ENCODE results near the gene UBR4. TPM values are rescaled to one million over a fixed set of nuclear protein-coding genes. Genes with fewer than 3 reads are reported as not detected.

Gene UBR4
- polyA plus RNA-seq, 2 of the 4 experiments (the other 2 are of a cell fraction), result 55.8 to 74.3 TPM

DNA sequence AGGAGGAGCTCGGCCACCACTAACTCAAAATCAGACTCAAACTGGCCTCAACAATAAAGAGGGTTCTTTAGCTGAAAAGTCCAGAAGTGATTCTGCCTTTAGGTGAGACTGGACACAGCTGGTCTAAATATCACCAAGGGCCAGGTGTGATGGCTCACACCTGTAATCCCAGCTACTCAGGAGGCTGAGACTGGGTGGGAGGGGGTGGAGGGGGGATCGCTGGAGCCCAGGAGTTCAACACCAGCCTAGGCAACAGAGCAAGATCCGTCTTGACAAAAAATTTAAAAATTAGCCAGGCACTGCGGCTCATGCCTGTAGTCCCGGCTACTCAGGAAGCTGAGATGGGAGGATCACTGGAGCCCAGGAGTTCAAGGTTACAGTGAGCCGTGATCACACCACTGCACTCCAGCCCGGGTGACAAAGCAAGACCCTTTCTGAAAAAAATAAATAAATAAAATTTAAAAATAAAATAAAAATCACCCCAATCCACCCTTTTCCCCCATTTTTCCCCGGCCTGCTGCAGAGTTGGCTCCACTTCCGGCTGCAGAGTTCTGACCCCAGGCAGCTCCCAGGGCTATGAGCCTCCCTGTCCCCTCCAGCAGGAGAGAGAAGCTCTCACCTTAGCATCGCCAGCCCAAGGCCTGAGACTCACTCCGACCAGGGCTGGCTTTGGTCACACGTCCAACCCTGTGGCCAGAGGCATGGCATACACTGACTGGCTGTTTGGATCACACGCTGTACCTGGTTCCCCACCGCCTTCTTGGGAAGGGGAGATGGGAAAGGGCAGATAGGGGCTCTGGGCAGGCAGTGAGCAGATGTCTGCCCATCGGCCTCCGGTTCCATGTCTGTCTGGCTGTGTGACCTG lies 166.3 kb downstream of the UBR4 start:
- DNase-seq (ENCODE audit: low read depth in 1 of 2, low spot score in 1 of 2) (no peak), ATAC-seq (no peak), FAIRE-seq (no peak)
- ChIA-PET POLR2A (no interaction called here), CTCF (no interaction called here)
- 0 out of 3 replicates have a peak, but pooled peaks cover 6% of the 10 kb centered on the region for H3K4me1 ChIP-seq
- peak overlapping the region in 1 of 2 experiments; percentile 37; a peak in 1 of 6 replicates for H3K27ac ChIP-seq
- TF ChIP-seq HOXA7 (CRISPR knock-in tag; IDR thresholded peaks at IDR 0.05), result no peak
- TF ChIP-seq, protein P1, sequence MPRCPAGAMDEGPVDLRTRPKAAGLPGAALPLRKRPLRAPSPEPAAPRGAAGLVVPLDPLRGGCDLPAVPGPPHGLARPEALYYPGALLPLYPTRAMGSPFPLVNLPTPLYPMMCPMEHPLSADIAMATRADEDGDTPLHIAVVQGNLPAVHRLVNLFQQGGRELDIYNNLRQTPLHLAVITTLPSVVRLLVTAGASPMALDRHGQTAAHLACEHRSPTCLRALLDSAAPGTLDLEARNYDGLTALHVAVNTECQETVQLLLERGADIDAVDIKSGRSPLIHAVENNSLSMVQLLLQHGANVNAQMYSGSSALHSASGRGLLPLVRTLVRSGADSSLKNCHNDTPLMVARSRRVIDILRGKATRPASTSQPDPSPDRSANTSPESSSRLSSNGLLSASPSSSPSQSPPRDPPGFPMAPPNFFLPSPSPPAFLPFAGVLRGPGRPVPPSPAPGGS (IDR thresholded peaks at IDR 0.05), result no peak
- TF ChIP-seq RAD21 (conservative IDR thresholded peaks at IDR 0.05 in 1 of 2, IDR thresholded peaks at IDR 0.05 in 1 of 2), result no peak
- TF ChIP-seq, protein P2, sequence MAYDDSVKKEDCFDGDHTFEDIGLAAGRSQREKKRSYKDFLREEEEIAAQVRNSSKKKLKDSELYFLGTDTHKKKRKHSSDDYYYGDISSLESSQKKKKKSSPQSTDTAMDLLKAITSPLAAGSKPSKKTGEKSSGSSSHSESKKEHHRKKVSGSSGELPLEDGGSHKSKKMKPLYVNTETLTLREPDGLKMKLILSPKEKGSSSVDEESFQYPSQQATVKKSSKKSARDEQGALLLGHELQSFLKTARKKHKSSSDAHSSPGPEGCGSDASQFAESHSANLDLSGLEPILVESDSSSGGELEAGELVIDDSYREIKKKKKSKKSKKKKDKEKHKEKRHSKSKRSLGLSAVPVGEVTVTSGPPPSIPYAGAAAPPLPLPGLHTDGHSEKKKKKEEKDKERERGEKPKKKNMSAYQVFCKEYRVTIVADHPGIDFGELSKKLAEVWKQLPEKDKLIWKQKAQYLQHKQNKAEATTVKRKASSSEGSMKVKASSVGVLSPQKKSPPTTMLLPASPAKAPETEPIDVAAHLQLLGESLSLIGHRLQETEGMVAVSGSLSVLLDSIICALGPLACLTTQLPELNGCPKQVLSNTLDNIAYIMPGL (CRISPR knock-in tag; IDR thresholded peaks at IDR 0.05; ENCODE audit: borderline replicate concordance), result no peak
- TF ChIP-seq POLR2A (IDR thresholded peaks at IDR 0.05; ENCODE audit: low read length), result no peak
- no peak for TF ChIP-seq HEYL (CRISPR knock-in tag; IDR thresholded peaks at IDR 0.05)
- TF ChIP-seq, protein P3, sequence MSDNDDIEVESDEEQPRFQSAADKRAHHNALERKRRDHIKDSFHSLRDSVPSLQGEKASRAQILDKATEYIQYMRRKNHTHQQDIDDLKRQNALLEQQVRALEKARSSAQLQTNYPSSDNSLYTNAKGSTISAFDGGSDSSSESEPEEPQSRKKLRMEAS (IDR thresholded peaks at IDR 0.05), result no peak
- TF ChIP-seq TP53 (CRISPR knock-in tag; IDR thresholded peaks at IDR 0.05), result no peak
- TF ChIP-seq TFCP2L1 (CRISPR knock-in tag; IDR thresholded peaks at IDR 0.05), result no peak
- TF ChIP-seq, protein P4, sequence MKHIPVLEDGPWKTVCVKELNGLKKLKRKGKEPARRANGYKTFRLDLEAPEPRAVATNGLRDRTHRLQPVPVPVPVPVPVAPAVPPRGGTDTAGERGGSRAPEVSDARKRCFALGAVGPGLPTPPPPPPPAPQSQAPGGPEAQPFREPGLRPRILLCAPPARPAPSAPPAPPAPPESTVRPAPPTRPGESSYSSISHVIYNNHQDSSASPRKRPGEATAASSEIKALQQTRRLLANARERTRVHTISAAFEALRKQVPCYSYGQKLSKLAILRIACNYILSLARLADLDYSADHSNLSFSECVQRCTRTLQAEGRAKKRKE (CRISPR knock-in tag; IDR thresholded peaks at IDR 0.05; ENCODE audit: low read depth), result no peak
- TF ChIP-seq, protein P5, sequence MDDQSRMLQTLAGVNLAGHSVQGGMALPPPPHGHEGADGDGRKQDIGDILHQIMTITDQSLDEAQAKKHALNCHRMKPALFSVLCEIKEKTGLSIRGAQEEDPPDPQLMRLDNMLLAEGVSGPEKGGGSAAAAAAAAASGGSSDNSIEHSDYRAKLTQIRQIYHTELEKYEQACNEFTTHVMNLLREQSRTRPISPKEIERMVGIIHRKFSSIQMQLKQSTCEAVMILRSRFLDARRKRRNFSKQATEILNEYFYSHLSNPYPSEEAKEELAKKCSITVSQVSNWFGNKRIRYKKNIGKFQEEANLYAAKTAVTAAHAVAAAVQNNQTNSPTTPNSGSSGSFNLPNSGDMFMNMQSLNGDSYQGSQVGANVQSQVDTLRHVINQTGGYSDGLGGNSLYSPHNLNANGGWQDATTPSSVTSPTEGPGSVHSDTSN (IDR thresholded peaks at IDR 0.05), result no peak
- TF ChIP-seq CHD2 (IDR thresholded peaks at IDR 0.05; ENCODE audit: low read length, partially characterized antibody), result no peak
- TF ChIP-seq, protein P6, sequence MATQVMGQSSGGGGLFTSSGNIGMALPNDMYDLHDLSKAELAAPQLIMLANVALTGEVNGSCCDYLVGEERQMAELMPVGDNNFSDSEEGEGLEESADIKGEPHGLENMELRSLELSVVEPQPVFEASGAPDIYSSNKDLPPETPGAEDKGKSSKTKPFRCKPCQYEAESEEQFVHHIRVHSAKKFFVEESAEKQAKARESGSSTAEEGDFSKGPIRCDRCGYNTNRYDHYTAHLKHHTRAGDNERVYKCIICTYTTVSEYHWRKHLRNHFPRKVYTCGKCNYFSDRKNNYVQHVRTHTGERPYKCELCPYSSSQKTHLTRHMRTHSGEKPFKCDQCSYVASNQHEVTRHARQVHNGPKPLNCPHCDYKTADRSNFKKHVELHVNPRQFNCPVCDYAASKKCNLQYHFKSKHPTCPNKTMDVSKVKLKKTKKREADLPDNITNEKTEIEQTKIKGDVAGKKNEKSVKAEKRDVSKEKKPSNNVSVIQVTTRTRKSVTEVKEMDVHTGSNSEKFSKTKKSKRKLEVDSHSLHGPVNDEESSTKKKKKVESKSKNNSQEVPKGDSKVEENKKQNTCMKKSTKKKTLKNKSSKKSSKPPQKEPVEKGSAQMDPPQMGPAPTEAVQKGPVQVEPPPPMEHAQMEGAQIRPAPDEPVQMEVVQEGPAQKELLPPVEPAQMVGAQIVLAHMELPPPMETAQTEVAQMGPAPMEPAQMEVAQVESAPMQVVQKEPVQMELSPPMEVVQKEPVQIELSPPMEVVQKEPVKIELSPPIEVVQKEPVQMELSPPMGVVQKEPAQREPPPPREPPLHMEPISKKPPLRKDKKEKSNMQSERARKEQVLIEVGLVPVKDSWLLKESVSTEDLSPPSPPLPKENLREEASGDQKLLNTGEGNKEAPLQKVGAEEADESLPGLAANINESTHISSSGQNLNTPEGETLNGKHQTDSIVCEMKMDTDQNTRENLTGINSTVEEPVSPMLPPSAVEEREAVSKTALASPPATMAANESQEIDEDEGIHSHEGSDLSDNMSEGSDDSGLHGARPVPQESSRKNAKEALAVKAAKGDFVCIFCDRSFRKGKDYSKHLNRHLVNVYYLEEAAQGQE (IDR thresholded peaks at IDR 0.05), result no peak
- no peak for TF ChIP-seq FOSB (CRISPR knock-in tag; IDR thresholded peaks at IDR 0.05)
- no peak for TF ChIP-seq NPAS2 (CRISPR knock-in tag; IDR thresholded peaks at IDR 0.05; ENCODE audit: borderline replicate concordance)
- no peak for TF ChIP-seq HOXB13 (CRISPR knock-in tag; IDR thresholded peaks at IDR 0.05; ENCODE audit: low read depth)
- no peak for TF ChIP-seq ZSCAN20 (CRISPR knock-in tag; IDR thresholded peaks at IDR 0.05)
- TF ChIP-seq JUN (IDR thresholded peaks at IDR 0.05), result no peak
- TF ChIP-seq EHF (CRISPR knock-in tag; IDR thresholded peaks at IDR 0.05), result no peak
- TF ChIP-seq, protein P7, sequence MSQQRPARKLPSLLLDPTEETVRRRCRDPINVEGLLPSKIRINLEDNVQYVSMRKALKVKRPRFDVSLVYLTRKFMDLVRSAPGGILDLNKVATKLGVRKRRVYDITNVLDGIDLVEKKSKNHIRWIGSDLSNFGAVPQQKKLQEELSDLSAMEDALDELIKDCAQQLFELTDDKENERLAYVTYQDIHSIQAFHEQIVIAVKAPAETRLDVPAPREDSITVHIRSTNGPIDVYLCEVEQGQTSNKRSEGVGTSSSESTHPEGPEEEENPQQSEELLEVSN (IDR thresholded peaks at IDR 0.05; ENCODE audit: borderline replicate concordance, low read depth), result no peak
- 84% methylated on average over 15 of the region's 16 CpGs for WGBS (ENCODE audit: missing lambda C conversion rate)
- H3K4me3 ChIP-seq, result no peak overlapping the region
- no peak overlapping the region for H3K4me2 ChIP-seq
- H3K9me3 ChIP-seq, result no peaks in the 10 kb centered on the region
